Transverse colon (tissue), 4 donors: ENCODE results near the gene NTN5.

Experiments used
- CTCF ChIP-seq, 5 experiments: fragments of 200-600 bp in 3 of 5; fragments of 450-650 bp in 2 of 5; sonication (generic) in 3 of 5; IDR thresholded peaks; 1 replicate in 2 of 5; 2 replicates in 3 of 5; pipeline ENCODE4 v1.5.1; 2016 to 2017; ENCODE audit warnings: antibody characterized with exemption in 5 of 5, inconsistent platforms in 3 of 5, mild to moderate bottlenecking in 2 of 5, moderate library complexity in 1 of 5
- POLR2A ChIP-seq: fragments of 450-650 bp; IDR thresholded peaks from one replicate; pipeline ENCODE4 v1.6.1; 2016; ENCODE audit warnings: antibody characterized with exemption, mild to moderate bottlenecking, moderate library complexity
- POLR2AphosphoS5 ChIP-seq, 3 donors: sonication (generic); formaldehyde crosslinking; IDR thresholded peaks; one replicate each; pipeline ENCODE4 v1.6.1; 2016; ENCODE audit warnings: antibody characterized with exemption in 3 of 3

GRCh38 chr19:48703316-48703715 lies 30.5 kb upstream of the NTN5 start:
- TF ChIP-seq CTCF (IDR thresholded peaks at IDR 0.05) (no peak), POLR2AphosphoS5 (IDR thresholded peaks at IDR 0.05) (no peak), POLR2A (no peak)
